ENCODE results near the gene TKFC.

DNA sequence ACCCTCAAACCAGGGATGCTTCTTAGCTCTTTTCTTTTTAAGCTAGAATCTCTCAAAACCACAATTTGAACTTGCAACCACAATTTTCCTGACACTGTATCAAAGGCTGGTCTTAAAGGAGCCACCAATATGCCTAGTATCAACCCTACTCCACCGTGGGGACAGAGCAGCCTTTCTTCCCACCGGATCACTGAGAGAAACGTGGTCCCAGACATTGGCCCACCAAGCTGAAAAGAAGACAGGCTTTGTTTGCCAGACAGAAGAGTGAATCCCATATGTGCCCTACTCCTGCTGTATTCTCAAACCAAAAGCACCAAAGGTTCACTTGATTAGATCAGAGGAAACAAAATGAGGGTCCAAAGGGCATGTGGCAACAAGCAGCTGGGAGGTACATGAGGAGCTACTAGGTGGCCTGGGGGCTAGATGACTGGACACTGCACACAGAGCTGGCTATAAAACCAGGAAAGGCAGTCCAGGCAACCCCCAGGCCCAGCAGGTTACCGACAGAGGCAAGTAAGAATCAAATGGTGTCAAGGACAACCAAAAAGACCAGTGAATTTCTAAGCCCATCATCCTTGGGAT, 34.3 kb upstream of the TKFC start:
- TF ChIP-seq CTCF (conservative IDR thresholded peaks at IDR 0.05; ENCODE audit: low read length) (no peak), EZH2phosphoT487 (IDR thresholded peaks at IDR 0.05; ENCODE audit: borderline replicate concordance) (no peak)

Measured in Loucy (cell line).